Epithelial cell of esophagus (primary cell): ENCODE measurements around the gene CYP11A1.

ENCODE experiments used
- DNase-seq: peaks from one replicate; pipeline ENCODE4 v3.0.0; 2010; ENCODE audit warnings: low read depth
- H3K4me3 ChIP-seq: 2 replicates; pipeline ENCODE4 v1.5.1; 2011; ENCODE audit warnings: mild to moderate bottlenecking, low read length, control low read depth
- CTCF ChIP-seq: IDR thresholded peaks from 2 replicates; pipeline ENCODE4 v1.5.1; 2011; ENCODE audit warnings: low read depth, mild to moderate bottlenecking, low read length, control low read depth, inconsistent platforms; ENCODE audit not compliant: insufficient read depth; ENCODE audit errors: missing control alignments

The CYP11A1 gene

GRCh38 chr15:74406517-74406916 is 39.1 kb upstream of the CYP11A1 start:
- DNase-seq = no peak
- no peak for TF ChIP-seq CTCF
- no peak overlapping the region for H3K4me3 ChIP-seq

GRCh38 chr15:74405823-74406222 is 38.4 kb upstream of the CYP11A1 start:
- H3K4me3 ChIP-seq = no peak overlapping the region
- DNase-seq = no peak
- no peak for TF ChIP-seq CTCF

- no peak for DNase-seq
- H3K4me3 ChIP-seq = no peak overlapping the region
- TF ChIP-seq CTCF = no peak
Measured at GRCh38 chr15:74403991-74404563, 36.6 kb upstream of the CYP11A1 start.

GRCh38 chr15:74403588-74403919 is 36.1 kb upstream of the CYP11A1 start:
- no peak overlapping the region for H3K4me3 ChIP-seq
- TF ChIP-seq CTCF = no peak
- DNase-seq = no peak

- no peak for DNase-seq
- H3K4me3 ChIP-seq = no peak overlapping the region
- no peak for TF ChIP-seq CTCF
Measured at GRCh38 chr15:74402873-74403587, 35.6 kb upstream of the CYP11A1 start.

GRCh38 chr15:74402337-74402841 is 34.9 kb upstream of the CYP11A1 start:
- DNase-seq = no peak
- no peak overlapping the region for H3K4me3 ChIP-seq
- no peak for TF ChIP-seq CTCF
